Body of pancreas (tissue), 4 donors: ENCODE data around the gene PCSK6. TPM values are rescaled to one million over a fixed set of nuclear protein-coding genes. Genes with fewer than 3 reads are reported as not detected.

Experiments used
- ATAC-seq: fragments of 150-250 bp; one replicate; pipeline ENCODE4 v1.9.1; 2016
- DNase-seq, 4 donors: peaks; one replicate each; pipeline ENCODE4 v3.0.0-alpha.2; 2019
- H3K27ac ChIP-seq, 4 donors: fragments of 200-600 bp; sonication (generic); 1 replicate in 3 of 4; 2 replicates in 1 of 4; pipeline versions ENCODE4 v1.5.1 to v1.6.1; 2016 to 2019; ENCODE audit warnings: mild to moderate bottlenecking in 1 of 4, mixed read lengths in 1 of 4, moderate library complexity in 1 of 4
- H3K27me3 ChIP-seq, 2 donors: fragments of 200-600 bp; sonication (generic); one replicate each; pipeline ENCODE4 v1.6.0; 2016; ENCODE audit warnings: mild to moderate bottlenecking in 1 of 2
- H3K36me3 ChIP-seq, 2 donors: fragments of 200-600 bp; sonication (generic); replicated peaks in 1 of 2; 2 replicates each; pipeline ENCODE4 v1.5.1; 2016; ENCODE audit warnings: low read depth in 2 of 2; ENCODE audit not compliant: insufficient read depth in 1 of 2
- H3K4me1 ChIP-seq: fragments of 200-600 bp; sonication (generic); one replicate; pipeline ENCODE4 v1.6.0; 2016
- H3K4me3 ChIP-seq, 2 donors: fragments of 200-600 bp; sonication (generic); 1 replicate in 1 of 2; 2 replicates in 1 of 2; pipeline ENCODE4 v1.5.1; 2016 to 2019
- H3K9me3 ChIP-seq, 3 donors: fragments of 200-600 bp; sonication (generic); 1 replicate in 2 of 3; 2 replicates in 1 of 3; pipeline ENCODE4 v1.5.1; 2016
- CTCF ChIP-seq, 7 experiments: fragments of 450-650 bp in 4 of 7; fragments of 200-600 bp in 3 of 7; sonication (generic) in 3 of 7; IDR thresholded peaks; one replicate each; pipeline ENCODE4 v1.5.1; 2016 to 2019; ENCODE audit warnings: antibody characterized with exemption in 7 of 7
- POLR2A ChIP-seq, 3 donors: fragments of 450-650 bp; IDR thresholded peaks; one replicate each; pipeline ENCODE4 v1.6.1; 2016; ENCODE audit warnings: antibody characterized with exemption in 3 of 3, mild to moderate bottlenecking in 2 of 3
- WGBS, 2 donors: methylation state at CpG; one replicate each; pipeline ENCODE4 v1.1.5; 2017; 5-methylcytosine and 5-hydroxymethylcytosine counted together
- intact Hi-C: fragments of 100-400 bp; cut with DNase I; formaldehyde crosslinking; loops from one replicate; pipeline ENCODE4 v1.15.1; 2023
- total RNA-seq, 2 donors: library from RNA; depleted of rRNA; stranded (reverse); fragments of >200 nt; gene quantifications; one replicate each; pipeline ENCODE4 v1.1.0, GENCODE V29; 2016

Gene PCSK6
- total RNA-seq, 2 donors from 2014 or later: 8.9 to 10.1 TPM

GRCh38 chr15:101348643-101349042 is 140.9 kb downstream of the PCSK6 start:
- no peak for DNase-seq
- Histone ChIP-seq H3K36me3 (no peaks in the 10 kb centered on the region), H3K27me3 (no peaks in the 10 kb centered on the region), H3K4me3 (no peak overlapping the region), H3K4me1 (peaks cover 15% of the 10 kb centered on the region), H3K9me3 (no peaks in the 10 kb centered on the region), H3K27ac (peak overlapping the region in 2 of 4 donors; percentile 22 to 48)
- WGBS, 2 donors: 74 to 79% methylated on average over 12 of the region's 12 CpGs
- no peak for ATAC-seq
- intact Hi-C loops: no loop called here
- no peak for TF ChIP-seq POLR2A (IDR thresholded peaks at IDR 0.05)
- TF ChIP-seq CTCF (IDR thresholded peaks at IDR 0.05): no peak

GRCh38 chr15:101348015-101348414 is 141.5 kb downstream of the PCSK6 start:
- no peak overlapping the region for H3K27ac ChIP-seq
- no peaks in the 10 kb centered on the region for H3K27me3 ChIP-seq
- H3K4me3 ChIP-seq: no peak overlapping the region
- H3K9me3 ChIP-seq: no peaks in the 10 kb centered on the region
- 87 to 98% methylated on average over 12 to 14 of the region's 17 CpGs for WGBS, 2 donors
- H3K36me3 ChIP-seq: no peaks in the 10 kb centered on the region
- peaks cover 15% of the 10 kb centered on the region for H3K4me1 ChIP-seq
- no peak for ATAC-seq
- intact Hi-C loops: no loop called here
- no peak for TF ChIP-seq CTCF (IDR thresholded peaks at IDR 0.05)
- TF ChIP-seq POLR2A (IDR thresholded peaks at IDR 0.05): no peak
- DNase-seq: no peak

- 76 to 77% methylated on average over 4 to 5 of the region's 5 CpGs for WGBS, 2 donors
- no peak overlapping the region for H3K4me3 ChIP-seq
- no peaks in the 10 kb centered on the region for H3K9me3 ChIP-seq
- ATAC-seq (no peak), DNase-seq (no peak)
- H3K4me1 ChIP-seq: peaks cover 15% of the 10 kb centered on the region
- TF ChIP-seq POLR2A (IDR thresholded peaks at IDR 0.05) (no peak), CTCF (IDR thresholded peaks at IDR 0.05) (no peak)
- intact Hi-C loops: no loop called here
- H3K27me3 ChIP-seq: no peaks in the 10 kb centered on the region
- H3K36me3 ChIP-seq: no peaks in the 10 kb centered on the region
- no peak overlapping the region for H3K27ac ChIP-seq
Observed at GRCh38 chr15:101347454-101347853, 142.1 kb downstream of the PCSK6 start.

GRCh38 chr15:101346928-101347327 is 142.6 kb downstream of the PCSK6 start:
- H3K4me1 ChIP-seq: peaks cover 15% of the 10 kb centered on the region
- no peaks in the 10 kb centered on the region for H3K27me3 ChIP-seq
- no peak overlapping the region for H3K4me3 ChIP-seq
- ATAC-seq (no peak), DNase-seq (no peak)
- H3K9me3 ChIP-seq: no peaks in the 10 kb centered on the region
- H3K36me3 ChIP-seq: no peaks in the 10 kb centered on the region
- no peak overlapping the region for H3K27ac ChIP-seq
- WGBS, 2 donors: 62 to 66% methylated on average over 5 of the region's 5 CpGs
- intact Hi-C loops: no loop called here
- TF ChIP-seq POLR2A (IDR thresholded peaks at IDR 0.05): no peak
- TF ChIP-seq CTCF (IDR thresholded peaks at IDR 0.05): no peak

GRCh38 chr15:101342056-101342455 is 147.5 kb downstream of the PCSK6 start:
- Histone ChIP-seq H3K27me3 (no peaks in the 10 kb centered on the region), H3K9me3 (no peaks in the 10 kb centered on the region), H3K36me3 (no peaks in the 10 kb centered on the region), H3K27ac (no peak overlapping the region), H3K4me1 (no peaks in the 10 kb centered on the region), H3K4me3 (no peak overlapping the region)
- intact Hi-C loops: no loop called here
- no peak for ATAC-seq
- no peak for DNase-seq
- TF ChIP-seq POLR2A (IDR thresholded peaks at IDR 0.05) (no peak), CTCF (IDR thresholded peaks at IDR 0.05) (no peak)
